H1 (cell line): ENCODE results near the gene KNOP1. TPM values are rescaled to one million over a fixed set of nuclear protein-coding genes. Genes with fewer than 3 reads are reported as not detected.

Source experiments
- CTCF ChIA-PET: fragments of 300-600 bp; sonication (Branson Sonifier 250); formaldehyde crosslinking; loops from one replicate; lab custom pipeline; 2021; ENCODE audit not compliant: partially characterized antibody; lab: Charles Lee
- POLR2A ChIA-PET: fragments of 300-600 bp; sonication (Branson Sonifier 250); formaldehyde crosslinking; loops from one replicate; lab custom pipeline; 2021; ENCODE audit warnings: inconsistent platforms; ENCODE audit not compliant: partially characterized antibody; lab: Charles Lee
- DNase-seq, 2 experiments: peaks; one replicate each; pipeline versions ENCODE4 v3.0.0 to v3.0.0-alpha.2; 2010 to 2022; ENCODE audit warnings: low spot score in 2 of 2, low read depth in 1 of 2, mixed read lengths in 1 of 2
- FAIRE-seq: peaks from 2 replicates; lab custom pipeline; 2011; peaks lifted over from hg19 to GRCh38; lab: Jason Lieb, UNC
- H2AFZ ChIP-seq: 2 replicates; pipeline ENCODE4 v1.8.1; 2012; ENCODE audit warnings: low read length, inconsistent platforms
- H2AK5ac ChIP-seq: 2 replicates; pipeline ENCODE4 v1.6.1; 2013; ENCODE audit warnings: low read depth, low read length
- H2BK120ac ChIP-seq: replicated peaks from 2 replicates; pipeline ENCODE3; 2013; ENCODE audit warnings: low read depth, low read length, inconsistent platforms
- H2BK12ac ChIP-seq: 2 replicates; pipeline ENCODE4 v1.6.1; 2013; ENCODE audit warnings: low read depth, low read length
- H2BK15ac ChIP-seq: 2 replicates; pipeline ENCODE4 v1.6.1; 2013; ENCODE audit warnings: low read length
- H2BK20ac ChIP-seq: 2 replicates; pipeline ENCODE4 v1.6.1; 2013; ENCODE audit warnings: low read length
- H2BK5ac ChIP-seq: 2 replicates; pipeline ENCODE4 v1.6.1; 2013; ENCODE audit warnings: low read depth, low read length
- H3K14ac ChIP-seq: 2 replicates; pipeline ENCODE4 v1.6.1; 2013; ENCODE audit warnings: inconsistent platforms; ENCODE audit not compliant: insufficient read length
- H3K18ac ChIP-seq: 2 replicates; pipeline ENCODE4 v1.6.1; 2013; ENCODE audit warnings: low read length; ENCODE audit errors: extremely low read depth
- H3K23ac ChIP-seq: 2 replicates; pipeline ENCODE4 v1.6.1; 2013; ENCODE audit warnings: inconsistent platforms; ENCODE audit not compliant: insufficient read length
- H3K23me2 ChIP-seq: 2 replicates; pipeline ENCODE4 v1.6.1; 2013; ENCODE audit warnings: low read depth, low read length
- H3K27ac ChIP-seq: 2 replicates; pipeline ENCODE4 v1.6.1; 2011; ENCODE audit warnings: low read depth, low read length, inconsistent platforms
- H3K27me3 ChIP-seq, 4 experiments: replicated peaks in 1 of 4; 1 replicate in 1 of 4; 2 replicates in 3 of 4; pipeline versions ENCODE4 v1.6.1 to v1.8.1; 2011 to 2013; ENCODE audit warnings: low read length in 3 of 4, mild to moderate bottlenecking in 3 of 4, inconsistent platforms in 2 of 4, mixed read lengths in 2 of 4, moderate library complexity in 1 of 4; ENCODE audit not compliant: control insufficient read depth in 3 of 4, insufficient read depth in 3 of 4; ENCODE audit errors: extremely low read depth in 1 of 4
- H3K36me3 ChIP-seq, 4 experiments: 2 replicates each; pipeline versions ENCODE4 v1.6.1 to v1.8.1; 2011 to 2013; ENCODE audit warnings: mild to moderate bottlenecking in 4 of 4, low read length in 3 of 4, moderate library complexity in 2 of 4, control low read depth in 1 of 4, inconsistent platforms in 1 of 4; ENCODE audit not compliant: insufficient read depth in 4 of 4, control insufficient read depth in 2 of 4
- H3K4ac ChIP-seq: replicated peaks from 2 replicates; pipeline ENCODE3; 2013; ENCODE audit warnings: low read length, low read depth, mixed read lengths, inconsistent platforms; ENCODE audit not compliant: insufficient read length
- H3K4me1 ChIP-seq, 4 experiments: replicated peaks in 1 of 4; 1 replicate in 1 of 4; 2 replicates in 3 of 4; pipeline versions ENCODE4 v1.6.1 to v1.8.1; 2011 to 2013; ENCODE audit warnings: low read length in 3 of 4, inconsistent platforms in 2 of 4, mixed read lengths in 1 of 4; ENCODE audit not compliant: insufficient read depth in 4 of 4, control insufficient read depth in 3 of 4
- H3K4me2 ChIP-seq, 2 experiments: 2 replicates each; pipeline versions ENCODE4 v1.6.1 to v1.8.1; 2011 to 2013; ENCODE audit warnings: low read depth in 2 of 2, low read length in 2 of 2, control low read depth in 1 of 2, inconsistent platforms in 1 of 2, mild to moderate bottlenecking in 1 of 2; ENCODE audit not compliant: insufficient read depth in 1 of 2
- H3K4me3 ChIP-seq, 4 experiments: fragments of 200-600, 300-600 bp in 1 of 4; sonication (generic), shearing (Covaris generic), sonication (Bioruptor Twin) in 1 of 4; 2 replicates each; pipeline versions ENCODE4 v1.5.1 to v1.8.1; 2011 to 2016; ENCODE audit warnings: low read length in 4 of 4, low read depth in 3 of 4, control low read depth in 2 of 4, inconsistent platforms in 2 of 4, mild to moderate bottlenecking in 2 of 4, mixed read lengths in 1 of 4, moderate library complexity in 1 of 4; ENCODE audit not compliant: insufficient read depth in 2 of 4; ENCODE audit errors: extremely low read depth in 1 of 4
- H3K56ac ChIP-seq: replicated peaks from 2 replicates; pipeline ENCODE3; 2013; ENCODE audit warnings: low read depth, mild to moderate bottlenecking, mixed read lengths, low read length, inconsistent platforms; ENCODE audit not compliant: insufficient read length
- H3K79me1 ChIP-seq: 2 replicates; pipeline ENCODE4 v1.6.1; 2013; ENCODE audit warnings: low read depth, low read length, control low read depth
- H3K79me2 ChIP-seq, 2 experiments: 2 replicates each; pipeline versions ENCODE4 v1.6.1 to v1.8.1; 2012 to 2013; ENCODE audit warnings: low read length in 2 of 2, mild to moderate bottlenecking in 2 of 2, inconsistent platforms in 1 of 2; ENCODE audit not compliant: insufficient read depth in 2 of 2, control insufficient read depth in 1 of 2
- H3K9ac ChIP-seq, 4 experiments: replicated peaks in 1 of 4; 1 replicate in 1 of 4; 2 replicates in 3 of 4; pipeline versions ENCODE4 v1.6.1 to v1.8.1; 2011 to 2013; ENCODE audit warnings: low read depth in 3 of 4, low read length in 3 of 4, control low read depth in 2 of 4, mild to moderate bottlenecking in 2 of 4, moderate library complexity in 2 of 4, inconsistent platforms in 1 of 4; ENCODE audit errors: extremely low read depth in 1 of 4
- H3K9me3 ChIP-seq, 2 experiments: 2 replicates each; pipeline versions ENCODE4 v1.6.1 to v1.8.1; 2012 to 2013; ENCODE audit warnings: mild to moderate bottlenecking in 2 of 2, moderate library complexity in 2 of 2, control low read depth in 1 of 2, inconsistent platforms in 1 of 2, low read depth in 1 of 2, low read length in 1 of 2, mixed read lengths in 1 of 2; ENCODE audit not compliant: insufficient read depth in 2 of 2
- H4K20me1 ChIP-seq, 2 experiments: replicated peaks in 1 of 2; 2 replicates each; pipeline versions ENCODE3 to v1.8.1; 2011 to 2013; ENCODE audit warnings: inconsistent platforms in 2 of 2, low read length in 2 of 2, mild to moderate bottlenecking in 1 of 2; ENCODE audit not compliant: insufficient read depth in 2 of 2, control insufficient read depth in 1 of 2
- H4K5ac ChIP-seq: 2 replicates; pipeline ENCODE4 v1.6.1; 2013; ENCODE audit warnings: low read length, low read depth, mixed read lengths, inconsistent platforms; ENCODE audit not compliant: insufficient read length
- H4K8ac ChIP-seq: 2 replicates; pipeline ENCODE4 v1.8.0; 2013; ENCODE audit warnings: mild to moderate bottlenecking, moderate library complexity, low read length, inconsistent platforms; ENCODE audit not compliant: insufficient read depth; ENCODE audit errors: extremely low read depth
- H4K91ac ChIP-seq: replicated peaks from 2 replicates; pipeline ENCODE3; 2013; ENCODE audit warnings: low read length, mixed read lengths, inconsistent platforms; ENCODE audit not compliant: insufficient read length
- BACH1 ChIP-seq: IDR thresholded peaks from 2 replicates; pipeline ENCODE4 v1.6.1; 2012; ENCODE audit warnings: low read length, improper control_type of control experiment
- BCL11A ChIP-seq, 2 experiments: IDR thresholded peaks; one replicate each; pipeline ENCODE4 v1.6.1; 2011; ENCODE audit warnings: low read depth in 2 of 2, low read length in 2 of 2, mild to moderate bottlenecking in 2 of 2
- EZH2 ChIP-seq: fragments of 200-600 bp; sonication (generic); IDR thresholded peaks from 2 replicates; pipeline ENCODE4 v1.7.1; 2012; ENCODE audit warnings: low read depth, mild to moderate bottlenecking, moderate library complexity, low read length, inconsistent platforms; ENCODE audit not compliant: severe bottlenecking
- GABPA ChIP-seq: IDR thresholded peaks from 2 replicates; pipeline ENCODE4 v1.6.1; 2011; ENCODE audit warnings: mild to moderate bottlenecking, low read length, moderate library complexity, borderline replicate concordance; ENCODE audit not compliant: insufficient read depth
- HDAC6 ChIP-seq: IDR thresholded peaks from one replicate; pipeline ENCODE4 v1.7.1; 2012; ENCODE audit warnings: low read depth, mild to moderate bottlenecking, inconsistent platforms, low read length, moderate library complexity
- JUND ChIP-seq: IDR thresholded peaks from 2 replicates; pipeline ENCODE4 v1.6.1; 2011; ENCODE audit warnings: mild to moderate bottlenecking, improper control_type of control experiment, low read length
- RFX5 ChIP-seq: IDR thresholded peaks from 2 replicates; pipeline ENCODE4 v1.6.1; 2011; ENCODE audit warnings: low read depth, low read length, improper control_type of control experiment, borderline replicate concordance
- RXRA ChIP-seq: IDR thresholded peaks from 2 replicates; pipeline ENCODE4 v1.6.1; 2011; ENCODE audit warnings: low read depth, mild to moderate bottlenecking, low read length, moderate library complexity; ENCODE audit not compliant: insufficient read depth
- SUZ12 ChIP-seq: fragments of 200-600 bp; sonication (generic); IDR thresholded peaks from 2 replicates; pipeline ENCODE4 v1.6.1; 2012; ENCODE audit warnings: mild to moderate bottlenecking, inconsistent platforms, low read length, moderate library complexity, mixed read lengths
- TAF1 ChIP-seq: IDR thresholded peaks from 2 replicates; pipeline ENCODE4 v1.6.1; 2011; ENCODE audit warnings: mild to moderate bottlenecking, low read depth, low read length
- TBP ChIP-seq: IDR thresholded peaks from 2 replicates; pipeline ENCODE4 v1.6.1; 2011; ENCODE audit warnings: low read depth, low read length, improper control_type of control experiment
- polyA plus RNA-seq, 7 experiments: library from polyadenylated mRNA; depleted of rRNA in 3 of 7; stranded (reverse) in 5 of 7; unstranded in 2 of 7; fragments of >200 nt in 5 of 7; fragments of 200-250 nt in 2 of 7; gene quantifications; 1 replicate in 5 of 7; 2 replicates in 1 of 7; 4 replicates in 1 of 7; pipeline versions ENCODE4 v1.2.1 to v1.2.3, GENCODE V29; 2011 to 2013; ENCODE audit warnings: missing spikeins in 2 of 7, mixed read lengths in 2 of 7
- total RNA-seq: library from RNA; stranded (reverse); fragmentation: NEBNext Ultra II Directional; extraction: Animal tissue kit (Norgen Biotek cat#: 25700); gene quantifications from 2 replicates; pipeline ENCODE4 v1.2.1, GENCODE V29; 2021
- TF ChIP-seq, protein P1 (sequence below), 3 experiments: IDR thresholded peaks; 1 replicate in 2 of 3; 2 replicates in 1 of 3; pipeline versions ENCODE4 v1.5.1 to v1.6.1; 2011; ENCODE audit warnings: low read length in 3 of 3, mild to moderate bottlenecking in 3 of 3, inconsistent platforms in 2 of 3, low read depth in 1 of 3, moderate library complexity in 1 of 3; ENCODE audit not compliant: insufficient read depth in 1 of 3; ENCODE audit errors: control extremely low read depth in 1 of 3

KNOP1 gene
- total and polyA plus RNA-seq, 2 of the 8 experiments (the other 6 are each of a cell fraction or from before 2014, with no cell fraction given): 21.6 to 87.9 TPM

DNA sequence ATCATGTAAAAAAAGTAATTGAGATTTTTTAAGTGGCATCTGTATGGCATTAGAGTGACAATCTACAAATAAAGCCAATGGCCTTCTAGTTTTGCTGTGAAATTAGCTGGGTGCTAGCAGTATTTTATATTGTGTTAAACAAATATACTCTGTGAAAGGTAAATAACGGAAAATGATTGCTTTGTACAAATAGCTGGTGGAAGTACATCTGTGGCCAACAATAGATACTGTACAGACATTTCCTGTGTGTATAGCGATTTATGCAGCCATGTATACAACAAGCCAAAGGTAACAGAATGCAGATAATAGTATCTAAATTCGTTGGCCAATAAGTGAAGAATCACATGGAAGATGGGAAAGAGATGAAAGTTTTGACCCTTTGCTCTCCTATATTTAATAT, 26.6 kb upstream of the KNOP1 start (continued):
- TF ChIP-seq BACH1: no peak
- TF ChIP-seq TAF1: no peak

DNA sequence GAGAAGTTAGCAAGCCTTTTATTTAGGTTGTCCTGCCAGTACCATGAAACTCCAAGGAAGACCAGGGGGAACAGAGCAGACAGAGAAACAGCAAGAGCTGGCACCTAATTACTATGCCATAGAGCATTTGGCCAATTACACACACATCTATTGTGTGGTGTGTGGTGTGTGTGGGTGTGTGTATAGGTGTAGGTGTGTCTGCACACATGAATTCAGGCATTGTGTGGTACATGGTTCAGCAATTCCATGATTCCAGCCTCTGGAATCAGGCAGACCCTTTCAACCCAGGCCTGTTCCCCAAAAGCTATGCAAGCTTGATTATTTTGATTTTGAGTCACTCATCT, 25.8 kb upstream of the KNOP1 start:
- no peaks in the 10 kb centered on the region for H3K23me2 ChIP-seq
- no peaks in the 10 kb centered on the region for H3K79me2 ChIP-seq
- no peak overlapping the region for H4K91ac ChIP-seq
- H3K36me3 ChIP-seq: no peaks in the 10 kb centered on the region; a peak in 1 of 8 replicates
- H3K56ac ChIP-seq: no peak overlapping the region
- H3K9me3 ChIP-seq: no peaks in the 10 kb centered on the region
- ChIA-PET CTCF (no interaction called here), POLR2A (no interaction called here)
- no peaks in the 10 kb centered on the region for H4K20me1 ChIP-seq
- no peak overlapping the region for H2AFZ ChIP-seq
- no peak overlapping the region for H2BK120ac ChIP-seq
- no peak overlapping the region for H3K23ac ChIP-seq
- FAIRE-seq: no peak
- no peak overlapping the region for H2BK12ac ChIP-seq
- no peak overlapping the region for H4K8ac ChIP-seq
- no peak overlapping the region for H2AK5ac ChIP-seq
- H3K79me1 ChIP-seq: no peaks in the 10 kb centered on the region
- no peaks in the 10 kb centered on the region for H3K4me1 ChIP-seq
- no peak overlapping the region for H3K14ac ChIP-seq
- DNase-seq: no peak
- no peak for TF ChIP-seq HDAC6
- TF ChIP-seq GABPA: no peak
- TF ChIP-seq SUZ12: no peak
- TF ChIP-seq, protein P1, sequence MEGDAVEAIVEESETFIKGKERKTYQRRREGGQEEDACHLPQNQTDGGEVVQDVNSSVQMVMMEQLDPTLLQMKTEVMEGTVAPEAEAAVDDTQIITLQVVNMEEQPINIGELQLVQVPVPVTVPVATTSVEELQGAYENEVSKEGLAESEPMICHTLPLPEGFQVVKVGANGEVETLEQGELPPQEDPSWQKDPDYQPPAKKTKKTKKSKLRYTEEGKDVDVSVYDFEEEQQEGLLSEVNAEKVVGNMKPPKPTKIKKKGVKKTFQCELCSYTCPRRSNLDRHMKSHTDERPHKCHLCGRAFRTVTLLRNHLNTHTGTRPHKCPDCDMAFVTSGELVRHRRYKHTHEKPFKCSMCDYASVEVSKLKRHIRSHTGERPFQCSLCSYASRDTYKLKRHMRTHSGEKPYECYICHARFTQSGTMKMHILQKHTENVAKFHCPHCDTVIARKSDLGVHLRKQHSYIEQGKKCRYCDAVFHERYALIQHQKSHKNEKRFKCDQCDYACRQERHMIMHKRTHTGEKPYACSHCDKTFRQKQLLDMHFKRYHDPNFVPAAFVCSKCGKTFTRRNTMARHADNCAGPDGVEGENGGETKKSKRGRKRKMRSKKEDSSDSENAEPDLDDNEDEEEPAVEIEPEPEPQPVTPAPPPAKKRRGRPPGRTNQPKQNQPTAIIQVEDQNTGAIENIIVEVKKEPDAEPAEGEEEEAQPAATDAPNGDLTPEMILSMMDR (IDR thresholded peaks at IDR 0.05; ENCODE audit: control extremely low read depth in 1 of 3, insufficient read depth in 1 of 3, low read depth in 1 of 3, low read length in 3 of 3): no peak
- TF ChIP-seq TBP: no peak
- no peak for TF ChIP-seq RFX5
- no peak for TF ChIP-seq RXRA
- no peak for TF ChIP-seq JUND
- no peak for TF ChIP-seq EZH2
- TF ChIP-seq BCL11A (IDR thresholded peaks at IDR 0.05; ENCODE audit: low read depth in 2 of 2, low read length in 2 of 2): no peak
- no peak overlapping the region for H2BK5ac ChIP-seq
- no peak overlapping the region for H3K27ac ChIP-seq
- no peak overlapping the region for H2BK20ac ChIP-seq
- no peaks in the 10 kb centered on the region for H3K27me3 ChIP-seq
- H2BK15ac ChIP-seq: no peak overlapping the region
- peak overlapping the region; percentile 40 for H4K5ac ChIP-seq
- no peak overlapping the region for H3K4ac ChIP-seq
- H3K9ac ChIP-seq: no peak overlapping the region
- no peak overlapping the region for H3K4me3 ChIP-seq
- H3K18ac ChIP-seq: no peak overlapping the region
- H3K4me2 ChIP-seq: no peak overlapping the region
